ENCODE measurements around the gene BRD7. TPM values are rescaled to one million over a fixed set of nuclear protein-coding genes. Genes with fewer than 3 reads are reported as not detected.

BRD7 gene
- total and polyA plus RNA-seq, 2 of the 13 experiments (the other 11 are each of a cell fraction or from before 2014, with no cell fraction given) = 82.3 to 149 TPM

GRCh38 chr16:50389900-50390299 is 21.1 kb upstream of the BRD7 start (continued):
- TF ChIP-seq ZNF17 (CRISPR knock-in tag; IDR thresholded peaks at IDR 0.05) (no peak), ZNF431 (CRISPR knock-in tag; IDR thresholded peaks at IDR 0.05; ENCODE audit: borderline replicate concordance, low read depth) (no peak), SRY (CRISPR knock-in tag; IDR thresholded peaks at IDR 0.05) (no peak), ZNF792 (CRISPR knock-in tag; IDR thresholded peaks at IDR 0.05) (no peak), ZKSCAN5 (CRISPR knock-in tag; IDR thresholded peaks at IDR 0.05) (no peak), GRHL1 (CRISPR knock-in tag; conservative IDR thresholded peaks at IDR 0.05) (no peak), ZNF768 (CRISPR knock-in tag; IDR thresholded peaks at IDR 0.05) (no peak), MXI1 (IDR thresholded peaks at IDR 0.05; ENCODE audit: borderline replicate concordance, low read depth, low read length) (no peak)
- TF ChIP-seq, protein P1, sequence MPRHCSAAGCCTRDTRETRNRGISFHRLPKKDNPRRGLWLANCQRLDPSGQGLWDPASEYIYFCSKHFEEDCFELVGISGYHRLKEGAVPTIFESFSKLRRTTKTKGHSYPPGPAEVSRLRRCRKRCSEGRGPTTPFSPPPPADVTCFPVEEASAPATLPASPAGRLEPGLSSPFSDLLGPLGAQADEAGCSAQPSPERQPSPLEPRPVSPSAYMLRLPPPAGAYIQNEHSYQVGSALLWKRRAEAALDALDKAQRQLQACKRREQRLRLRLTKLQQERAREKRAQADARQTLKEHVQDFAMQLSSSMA (CRISPR knock-in tag; IDR thresholded peaks at IDR 0.05) = no peak

DNA sequence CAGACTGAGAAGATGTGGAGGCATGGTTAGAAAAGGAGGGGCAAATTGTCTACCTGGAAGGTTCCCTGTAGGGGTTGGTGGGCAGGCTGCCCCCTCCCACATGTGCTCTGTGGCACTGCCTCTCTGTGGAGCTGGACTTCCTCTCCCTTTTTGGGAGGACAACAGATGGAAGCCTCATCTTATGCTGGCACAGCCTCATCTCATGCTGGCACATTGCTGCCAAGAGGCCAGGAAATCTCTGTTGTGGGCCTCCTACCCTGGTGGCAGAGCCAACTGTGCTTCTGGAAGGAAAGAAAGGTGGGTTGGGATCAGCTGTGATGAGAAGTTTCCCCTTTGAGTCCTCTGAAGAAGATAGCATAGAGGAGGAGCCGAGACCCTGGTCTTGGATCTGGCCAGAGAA is 19.7 kb upstream of the BRD7 start:
- Histone ChIP-seq H3K27me3 (ENCODE audit: control insufficient read depth in 1 of 2, insufficient read depth in 2 of 2, low read length in 2 of 2) (peaks cover 2 to 13% of the 10 kb centered on the region in 2 experiments; a peak in 4 of 5 replicates), H3K79me2 (ENCODE audit: insufficient read depth, low read length) (no peaks in the 10 kb centered on the region), H3K4me1 (ENCODE audit: insufficient read depth, low read length) (peaks cover 49% of the 10 kb centered on the region), H3K4me2 (ENCODE audit: low read depth, low read length) (no peak overlapping the region), H3K9me3 (ENCODE audit: low read length) (no peaks in the 10 kb centered on the region), H3K4me3 (replicated peaks in 1 of 3; ENCODE audit: insufficient read depth in 1 of 3, low read depth in 2 of 3, low read length in 3 of 3) (no peak overlapping the region), H3K27ac (ENCODE audit: extremely low read length, insufficient read depth, low read length) (no peak overlapping the region), H3K36me3 (replicated peaks in 1 of 2; ENCODE audit: control insufficient read depth in 1 of 2, insufficient read depth in 2 of 2, low read length in 2 of 2) (no peaks in the 10 kb centered on the region), H4K20me1 (ENCODE audit: insufficient read depth, low read length) (no peaks in the 10 kb centered on the region), H2AFZ (ENCODE audit: low read length) (no peak overlapping the region), H3K9ac (ENCODE audit: insufficient read depth, low read depth, low read length) (no peak overlapping the region)
- BruUV-seq (replicated peaks) = no TSS peak
- no peak for ATAC-seq
- WGBS (ENCODE audit: low lambda C conversion rate) = 20% methylated on average over 1 of the region's 1 CpG
- intact Hi-C loops (cut with micrococcal nuclease; ENCODE audit: unreplicated experiment) = no loop called here
- FAIRE-seq = no peak
- TF ChIP-seq FOXJ3 (CRISPR knock-in tag; IDR thresholded peaks at IDR 0.05; ENCODE audit: borderline replicate concordance) (no peak), SMYD3 (CRISPR knock-in tag; IDR thresholded peaks at IDR 0.05) (no peak), ZNF124 (CRISPR knock-in tag; IDR thresholded peaks at IDR 0.05) (no peak), SMAD3 (CRISPR knock-in tag; IDR thresholded peaks at IDR 0.05) (no peak), SRSF1 (optimal IDR thresholded peaks at IDR 0.05; ENCODE audit: low read depth, low read length) (no peak), YEATS4 (CRISPR knock-in tag; IDR thresholded peaks at IDR 0.05; ENCODE audit: borderline replicate concordance) (no peak)
- DNase-seq (ENCODE audit: low spot score) = no peak
- POLR2A ChIA-PET = no interaction called here
- CTCF ChIA-PET (ENCODE audit: low intra/inter-chr PET ratio, low total read pairs) = no interaction called here
- in situ Hi-C loops (cut with HindIII; ENCODE audit: extremely low pct_ligation_motif_present, low pct_unique_long_range_greater_than_20kb) = no loop called here

Data from HepG2 (cell line).